NK-92 treated with Interleukin-12 subunit alpha and Interleukin-12 subunit beta, amount 100 ng/mL, for 24 hours (cell line): Measurements from ENCODE around the gene FARP1.

Experiments used
- DNase-seq: peaks from one replicate; lab custom pipeline; 2025; lab: John Stamatoyannopoulos, UW

The FARP1 gene

GRCh38 chr13:98288211-98288610, 145.3 kb downstream of the FARP1 start:
- no peak for DNase-seq

GRCh38 chr13:98289339-98289945, 146.5 kb downstream of the FARP1 start:
- no peak for DNase-seq

GRCh38 chr13:98290261-98290660, 147.4 kb downstream of the FARP1 start:
- no peak for DNase-seq

- DNase-seq: no peak
Observed at GRCh38 chr13:98291658-98292057, 148.8 kb downstream of the FARP1 start.

GRCh38 chr13:98293103-98293502, 150.2 kb downstream of the FARP1 start:
- DNase-seq: no peak

- no peak for DNase-seq
Observed at GRCh38 chr13:98293570-98294142, 150.8 kb downstream of the FARP1 start.

GRCh38 chr13:98295371-98295770, 152.5 kb downstream of the FARP1 start:
- no peak for DNase-seq

- no peak for DNase-seq
Observed at GRCh38 chr13:98297051-98297450, 154.2 kb downstream of the FARP1 start.

GRCh38 chr13:98297745-98298144, 154.9 kb downstream of the FARP1 start:
- DNase-seq: no peak

GRCh38 chr13:98298599-98298998, 155.7 kb downstream of the FARP1 start:
- DNase-seq: no peak

- no peak for DNase-seq
Observed at GRCh38 chr13:98299235-98299965, 156.5 kb downstream of the FARP1 start.

GRCh38 chr13:98299966-98300350, 157.1 kb downstream of the FARP1 start:
- DNase-seq: no peak

- DNase-seq: no peak
Observed at GRCh38 chr13:98300956-98301641, 158.2 kb downstream of the FARP1 start.

GRCh38 chr13:98301721-98302120, 158.8 kb downstream of the FARP1 start:
- DNase-seq: no peak

- no peak for DNase-seq
Observed at GRCh38 chr13:98303858-98304257, 161.0 kb downstream of the FARP1 start.

- DNase-seq: no peak
Observed at GRCh38 chr13:98305670-98306069, 162.8 kb downstream of the FARP1 start.

- no peak for DNase-seq
Observed at GRCh38 chr13:98307463-98308085, 164.7 kb downstream of the FARP1 start.

- DNase-seq: no peak
Observed at GRCh38 chr13:98308086-98308911, 165.4 kb downstream of the FARP1 start.

- no peak for DNase-seq
Observed at GRCh38 chr13:98309569-98310335, 166.9 kb downstream of the FARP1 start.

GRCh38 chr13:98310485-98311199, 167.7 kb downstream of the FARP1 start:
- no peak for DNase-seq
